K562 (cell line): ENCODE results near the gene MYH9.

Source experiments
- CHD2 ChIP-seq: IDR thresholded peaks from 2 replicates; pipeline ENCODE4 v1.6.1; 2011; ENCODE audit warnings: low read depth, low read length
- KLF13 ChIP-seq: fragments of 450-650 bp; IDR thresholded peaks from 2 replicates; pipeline ENCODE4 v1.6.1; 2016; ENCODE audit warnings: missing genetic modification characterization, low read depth, mild to moderate bottlenecking, missing compliant biosample characterization, moderate library complexity, borderline replicate concordance
- NR2C1 ChIP-seq, 2 experiments: fragments of 450-650 bp; IDR thresholded peaks; 2 replicates each; pipeline ENCODE4 v1.6.1; 2017; ENCODE audit warnings: mild to moderate bottlenecking in 2 of 2, antibody characterized with exemption in 1 of 2, inconsistent platforms in 1 of 2, missing compliant biosample characterization in 1 of 2, missing genetic modification characterization in 1 of 2
- POLR2A ChIP-seq: fragments of 450-650 bp; conservative IDR thresholded peaks from 2 replicates; pipeline ENCODE4 v1.6.1; 2016
- SP1 ChIP-seq: sonication (generic); formaldehyde crosslinking; IDR thresholded peaks from 2 replicates; pipeline ENCODE4 v1.8.1; 2022; ENCODE audit warnings: mild to moderate bottlenecking, missing genetic modification reagents
- ZNF140 ChIP-seq: fragments of 250-450 bp; sonication (Bioruptor Pico); IDR thresholded peaks from 2 replicates; pipeline ENCODE4 v1.8.0; 2021; ENCODE audit warnings: moderate library complexity, mild to moderate bottlenecking, inconsistent platforms
- TF ChIP-seq, protein P1 (sequence below): sonication (generic); formaldehyde crosslinking; IDR thresholded peaks from 2 replicates; pipeline ENCODE4 v1.9.0; 2022; ENCODE audit warnings: mild to moderate bottlenecking, missing genetic modification reagents
- TF ChIP-seq, protein P2 (sequence below), 3 experiments: IDR thresholded peaks in 2 of 3; conservative IDR thresholded peaks in 1 of 3; 2 replicates each; pipeline ENCODE4 v1.5.1; 2011 to 2012; ENCODE audit warnings: low read length in 3 of 3, mild to moderate bottlenecking in 3 of 3, control low read depth in 2 of 3, improper control_type of control experiment in 1 of 3, inconsistent platforms in 1 of 3, low read depth in 1 of 3, mixed read lengths in 1 of 3, moderate library complexity in 1 of 3; ENCODE audit not compliant: insufficient read depth in 2 of 3
- TF ChIP-seq, protein P3 (sequence below): fragments of 250-450 bp; sonication (Bioruptor Pico); IDR thresholded peaks from 2 replicates; pipeline ENCODE4 v1.5.0; 2021

- TF ChIP-seq, protein P1, sequence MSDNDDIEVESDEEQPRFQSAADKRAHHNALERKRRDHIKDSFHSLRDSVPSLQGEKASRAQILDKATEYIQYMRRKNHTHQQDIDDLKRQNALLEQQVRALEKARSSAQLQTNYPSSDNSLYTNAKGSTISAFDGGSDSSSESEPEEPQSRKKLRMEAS (CRISPR knock-in tag), result no peak
- TF ChIP-seq NR2C1 (IDR thresholded peaks at IDR 0.05) (no peak), NR2C1 (tag; IDR thresholded peaks at IDR 0.05) (no peak), SP1 (CRISPR knock-in tag) (peak; percentile 98), KLF13 (no peak), CHD2 (peak; percentile 77), ZNF140 (no peak), POLR2A (no peak)
- TF ChIP-seq, protein P2, sequence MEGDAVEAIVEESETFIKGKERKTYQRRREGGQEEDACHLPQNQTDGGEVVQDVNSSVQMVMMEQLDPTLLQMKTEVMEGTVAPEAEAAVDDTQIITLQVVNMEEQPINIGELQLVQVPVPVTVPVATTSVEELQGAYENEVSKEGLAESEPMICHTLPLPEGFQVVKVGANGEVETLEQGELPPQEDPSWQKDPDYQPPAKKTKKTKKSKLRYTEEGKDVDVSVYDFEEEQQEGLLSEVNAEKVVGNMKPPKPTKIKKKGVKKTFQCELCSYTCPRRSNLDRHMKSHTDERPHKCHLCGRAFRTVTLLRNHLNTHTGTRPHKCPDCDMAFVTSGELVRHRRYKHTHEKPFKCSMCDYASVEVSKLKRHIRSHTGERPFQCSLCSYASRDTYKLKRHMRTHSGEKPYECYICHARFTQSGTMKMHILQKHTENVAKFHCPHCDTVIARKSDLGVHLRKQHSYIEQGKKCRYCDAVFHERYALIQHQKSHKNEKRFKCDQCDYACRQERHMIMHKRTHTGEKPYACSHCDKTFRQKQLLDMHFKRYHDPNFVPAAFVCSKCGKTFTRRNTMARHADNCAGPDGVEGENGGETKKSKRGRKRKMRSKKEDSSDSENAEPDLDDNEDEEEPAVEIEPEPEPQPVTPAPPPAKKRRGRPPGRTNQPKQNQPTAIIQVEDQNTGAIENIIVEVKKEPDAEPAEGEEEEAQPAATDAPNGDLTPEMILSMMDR (IDR thresholded peaks at IDR 0.05 in 2 of 3, conservative IDR thresholded peaks at IDR 0.05 in 1 of 3; ENCODE audit: insufficient read depth in 2 of 3, low read depth in 1 of 3, low read length in 3 of 3), result no peak
- TF ChIP-seq, protein P3, sequence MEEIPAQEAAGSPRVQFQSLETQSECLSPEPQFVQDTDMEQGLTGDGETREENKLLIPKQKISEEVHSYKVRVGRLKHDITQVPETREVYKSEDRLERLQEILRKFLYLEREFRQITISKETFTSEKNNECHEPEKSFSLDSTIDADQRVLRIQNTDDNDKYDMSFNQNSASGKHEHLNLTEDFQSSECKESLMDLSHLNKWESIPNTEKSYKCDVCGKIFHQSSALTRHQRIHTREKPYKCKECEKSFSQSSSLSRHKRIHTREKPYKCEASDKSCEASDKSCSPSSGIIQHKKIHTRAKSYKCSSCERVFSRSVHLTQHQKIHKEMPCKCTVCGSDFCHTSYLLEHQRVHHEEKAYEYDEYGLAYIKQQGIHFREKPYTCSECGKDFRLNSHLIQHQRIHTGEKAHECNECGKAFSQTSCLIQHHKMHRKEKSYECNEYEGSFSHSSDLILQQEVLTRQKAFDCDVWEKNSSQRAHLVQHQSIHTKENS (CRISPR knock-in tag), result no peak
Measured at GRCh38 chr22:36387959-36388726, at the start of gene MYH9.
